ENCODE data around the gene DUSP15. TPM values are rescaled to one million over a fixed set of nuclear protein-coding genes. Genes with fewer than 3 reads are reported as not detected.

DUSP15 gene
- polyA plus RNA-seq, 1 donor from 2014 or later: 62.7 TPM

- Histone ChIP-seq H3K4me2 (ENCODE audit: low read length) (no peak overlapping the region), H3K9me3 (ENCODE audit: low read length) (no peaks in the 10 kb centered on the region), H3K79me2 (replicated peaks; ENCODE audit: insufficient read depth, low read length) (no peaks in the 10 kb centered on the region), H3K9me2 (ENCODE audit: insufficient read depth, low read length) (no peaks in the 10 kb centered on the region), H4K20me1 (ENCODE audit: insufficient read depth) (no peaks in the 10 kb centered on the region), H3K9ac (ENCODE audit: low read length) (no peak overlapping the region), H3K27ac (ENCODE audit: low read length) (no peak overlapping the region), H3F3A (ENCODE audit: insufficient read depth, low read length, poor library complexity, severe bottlenecking) (no peaks in the 10 kb centered on the region), H2AFZ (ENCODE audit: low read depth, low read length) (no peak overlapping the region), H3K27me3 (ENCODE audit: insufficient read depth, low read depth, low read length) (peaks cover 14% of the 10 kb centered on the region), H3K36me3 (ENCODE audit: insufficient read depth, low read length) (no peaks in the 10 kb centered on the region), H3K4me3 (ENCODE audit: low read length) (no peak overlapping the region)
- TF ChIP-seq TAF1 (IDR thresholded peaks at IDR 0.05; ENCODE audit: low read depth) (no peak), RAD21 (conservative IDR thresholded peaks at IDR 0.05) (no peak), POLR2AphosphoS5 (IDR thresholded peaks at IDR 0.05) (no peak), EZH2 (IDR thresholded peaks at IDR 0.05; ENCODE audit: borderline replicate concordance, insufficient read depth, low read length, poor library complexity, severe bottlenecking) (no peak), REST (IDR thresholded peaks at IDR 0.05; ENCODE audit: borderline replicate concordance) (no peak), EP300 (conservative IDR thresholded peaks at IDR 0.05; ENCODE audit: poor library complexity, severe bottlenecking) (no peak), MXI1 (conservative IDR thresholded peaks at IDR 0.05; ENCODE audit: poor library complexity, severe bottlenecking) (no peak), CTCF (IDR thresholded peaks at IDR 0.05; ENCODE audit: poor library complexity, severe bottlenecking) (no peak), SMC3 (conservative IDR thresholded peaks at IDR 0.05; ENCODE audit: poor library complexity) (no peak)
Observed at GRCh38 chr20:31851240-31851955, 18.9 kb downstream of the DUSP15 start.

GRCh38 chr20:31849306-31849930, 20.9 kb downstream of the DUSP15 start:
- TF ChIP-seq POLR2AphosphoS5 (IDR thresholded peaks at IDR 0.05) (no peak), MXI1 (conservative IDR thresholded peaks at IDR 0.05; ENCODE audit: poor library complexity, severe bottlenecking) (no peak), SMC3 (conservative IDR thresholded peaks at IDR 0.05; ENCODE audit: poor library complexity) (no peak), EP300 (conservative IDR thresholded peaks at IDR 0.05; ENCODE audit: poor library complexity, severe bottlenecking) (no peak), RAD21 (conservative IDR thresholded peaks at IDR 0.05) (no peak), REST (IDR thresholded peaks at IDR 0.05; ENCODE audit: borderline replicate concordance) (no peak), EZH2 (IDR thresholded peaks at IDR 0.05; ENCODE audit: borderline replicate concordance, insufficient read depth, low read length, poor library complexity, severe bottlenecking) (no peak), CTCF (IDR thresholded peaks at IDR 0.05; ENCODE audit: poor library complexity, severe bottlenecking) (no peak), TAF1 (IDR thresholded peaks at IDR 0.05; ENCODE audit: low read depth) (no peak)
- Histone ChIP-seq H3K36me3 (ENCODE audit: insufficient read depth, low read length) (no peaks in the 10 kb centered on the region), H4K20me1 (ENCODE audit: insufficient read depth) (no peaks in the 10 kb centered on the region), H3K27me3 (ENCODE audit: insufficient read depth, low read depth, low read length) (peaks cover 14% of the 10 kb centered on the region), H3K4me2 (ENCODE audit: low read length) (no peak overlapping the region), H3K4me3 (ENCODE audit: low read length) (no peak overlapping the region), H2AFZ (ENCODE audit: low read depth, low read length) (no peak overlapping the region), H3K9ac (ENCODE audit: low read length) (no peak overlapping the region), H3K79me2 (replicated peaks; ENCODE audit: insufficient read depth, low read length) (no peaks in the 10 kb centered on the region), H3K27ac (ENCODE audit: low read length) (no peak overlapping the region), H3F3A (ENCODE audit: insufficient read depth, low read length, poor library complexity, severe bottlenecking) (no peaks in the 10 kb centered on the region), H3K9me3 (ENCODE audit: low read length) (no peaks in the 10 kb centered on the region), H3K9me2 (ENCODE audit: insufficient read depth, low read length) (no peaks in the 10 kb centered on the region)
